Hepatocyte (in vitro differentiated cells): ENCODE data around the gene C14orf93.

Experiments used
- EZH2 ChIP-seq: fragments of 200-600 bp; sonication (generic); IDR thresholded peaks from 2 replicates; pipeline ENCODE4 v1.6.1; 2016; ENCODE audit warnings: antibody characterized with exemption, mild to moderate bottlenecking, borderline replicate concordance
- TF ChIP-seq, protein P1 (sequence below): fragments of 200-600 bp; sonication (generic); IDR thresholded peaks from 2 replicates; pipeline ENCODE4 v1.5.1; 2016; ENCODE audit warnings: antibody characterized with exemption, mild to moderate bottlenecking; ENCODE audit not compliant: poor library complexity

DNA sequence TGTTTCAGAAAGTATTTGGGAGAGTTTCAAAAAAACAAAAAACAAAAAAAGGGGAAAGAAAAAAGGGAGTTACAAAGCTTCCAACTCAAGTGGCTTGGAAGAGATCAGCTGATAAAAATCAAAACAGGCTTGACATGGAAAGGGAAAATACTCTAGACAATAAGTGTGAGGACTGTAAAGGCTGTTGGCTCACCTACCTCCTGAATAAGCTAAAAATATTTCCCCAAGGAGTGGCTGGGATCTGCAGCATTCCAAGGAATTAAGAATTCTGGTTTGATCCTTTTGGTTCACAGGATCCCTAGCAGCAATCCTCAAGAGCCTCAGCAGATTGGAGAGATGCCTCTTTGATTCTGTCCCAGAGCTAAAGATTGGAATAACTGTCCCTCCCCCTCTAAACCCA lies 16.4 kb downstream of the C14orf93 start:
- TF ChIP-seq EZH2, result no peak
- TF ChIP-seq, protein P1, sequence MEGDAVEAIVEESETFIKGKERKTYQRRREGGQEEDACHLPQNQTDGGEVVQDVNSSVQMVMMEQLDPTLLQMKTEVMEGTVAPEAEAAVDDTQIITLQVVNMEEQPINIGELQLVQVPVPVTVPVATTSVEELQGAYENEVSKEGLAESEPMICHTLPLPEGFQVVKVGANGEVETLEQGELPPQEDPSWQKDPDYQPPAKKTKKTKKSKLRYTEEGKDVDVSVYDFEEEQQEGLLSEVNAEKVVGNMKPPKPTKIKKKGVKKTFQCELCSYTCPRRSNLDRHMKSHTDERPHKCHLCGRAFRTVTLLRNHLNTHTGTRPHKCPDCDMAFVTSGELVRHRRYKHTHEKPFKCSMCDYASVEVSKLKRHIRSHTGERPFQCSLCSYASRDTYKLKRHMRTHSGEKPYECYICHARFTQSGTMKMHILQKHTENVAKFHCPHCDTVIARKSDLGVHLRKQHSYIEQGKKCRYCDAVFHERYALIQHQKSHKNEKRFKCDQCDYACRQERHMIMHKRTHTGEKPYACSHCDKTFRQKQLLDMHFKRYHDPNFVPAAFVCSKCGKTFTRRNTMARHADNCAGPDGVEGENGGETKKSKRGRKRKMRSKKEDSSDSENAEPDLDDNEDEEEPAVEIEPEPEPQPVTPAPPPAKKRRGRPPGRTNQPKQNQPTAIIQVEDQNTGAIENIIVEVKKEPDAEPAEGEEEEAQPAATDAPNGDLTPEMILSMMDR, result no peak
